ENCODE measurements around the gene AGPAT2.

The AGPAT2 gene

GRCh38 chr9:136648751-136649150 lies 38.5 kb downstream of the AGPAT2 start:
- no peak overlapping the region for H3K4me3 ChIP-seq (ENCODE audit: low read depth, low read length)
- no peak for TF ChIP-seq CTCF (IDR thresholded peaks at IDR 0.05; ENCODE audit: insufficient read depth, low read depth, low read length, missing control alignments)
- no peak for DNase-seq (ENCODE audit: low read depth)

DNA sequence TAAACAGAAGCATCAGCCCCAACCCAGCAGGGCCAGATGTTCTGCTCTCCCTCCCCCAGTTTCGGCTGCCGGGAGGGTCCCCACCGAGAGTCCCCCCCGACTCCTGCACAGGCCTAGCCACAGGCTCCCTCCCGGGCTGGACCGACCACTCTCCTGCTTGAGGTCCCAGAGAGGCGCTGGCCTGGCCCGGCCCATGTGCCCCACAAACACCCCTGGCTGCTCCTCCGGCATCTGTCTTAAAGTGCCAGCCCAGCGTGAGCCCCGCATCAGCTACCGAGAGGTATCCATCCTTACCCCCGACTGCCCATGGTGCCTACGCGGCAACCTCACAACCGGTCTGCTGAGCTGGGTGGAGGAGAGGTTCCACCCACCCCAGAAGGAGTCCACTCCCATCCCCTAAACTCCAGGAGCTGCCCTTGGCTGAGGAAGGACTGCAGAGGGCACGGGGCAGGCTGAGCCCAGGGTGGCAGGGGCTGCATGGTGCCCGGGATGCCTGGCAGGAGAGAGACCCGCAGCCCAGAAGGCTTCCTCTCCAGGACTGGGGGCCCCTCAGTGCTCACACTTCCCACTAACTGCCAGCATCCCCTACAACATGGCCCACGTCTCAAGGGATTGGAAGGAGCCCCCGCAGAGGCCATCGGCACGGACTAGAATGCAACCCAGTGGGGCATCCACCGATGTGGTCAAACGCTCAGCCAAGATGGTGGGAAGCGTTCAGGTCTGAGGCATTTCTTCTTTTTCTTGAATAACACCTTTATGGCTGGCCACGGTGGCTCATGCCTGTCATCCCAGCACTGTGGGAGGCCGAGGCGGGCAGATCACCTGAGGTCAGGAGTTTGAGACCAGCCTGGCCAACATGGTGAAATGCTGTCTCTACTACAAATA lies 40.2 kb downstream of the AGPAT2 start:
- no peak for TF ChIP-seq CTCF (IDR thresholded peaks at IDR 0.05; ENCODE audit: insufficient read depth, low read depth, low read length, missing control alignments)
- peak overlapping the region; percentile 50 for H3K4me3 ChIP-seq (ENCODE audit: low read depth, low read length)
- DNase-seq (ENCODE audit: low read depth): no peak

GRCh38 chr9:136645903-136646754 lies 41.1 kb downstream of the AGPAT2 start:
- TF ChIP-seq CTCF (IDR thresholded peaks at IDR 0.05; ENCODE audit: insufficient read depth, low read depth, low read length, missing control alignments): peak; percentile 2
- DNase-seq (ENCODE audit: low read depth): no peak
- H3K4me3 ChIP-seq (ENCODE audit: low read depth, low read length): peak overlapping the region; percentile 50

- H3K4me3 ChIP-seq (ENCODE audit: low read depth, low read length): peak overlapping the region; percentile 50
- DNase-seq (ENCODE audit: low read depth): no peak
- TF ChIP-seq CTCF (IDR thresholded peaks at IDR 0.05; ENCODE audit: insufficient read depth, low read depth, low read length, missing control alignments): no peak
Observed at GRCh38 chr9:136645352-136645902, 41.8 kb downstream of the AGPAT2 start.

- DNase-seq (ENCODE audit: low read depth): peak; percentile 66
- H3K4me3 ChIP-seq (ENCODE audit: low read depth, low read length): peak overlapping the region; percentile 50; the same call in 1 of the 2 replicates
- TF ChIP-seq CTCF (IDR thresholded peaks at IDR 0.05; ENCODE audit: insufficient read depth, low read depth, low read length, missing control alignments): peak; percentile 86
Observed at GRCh38 chr9:136644593-136645351, 42.5 kb downstream of the AGPAT2 start.

DNA sequence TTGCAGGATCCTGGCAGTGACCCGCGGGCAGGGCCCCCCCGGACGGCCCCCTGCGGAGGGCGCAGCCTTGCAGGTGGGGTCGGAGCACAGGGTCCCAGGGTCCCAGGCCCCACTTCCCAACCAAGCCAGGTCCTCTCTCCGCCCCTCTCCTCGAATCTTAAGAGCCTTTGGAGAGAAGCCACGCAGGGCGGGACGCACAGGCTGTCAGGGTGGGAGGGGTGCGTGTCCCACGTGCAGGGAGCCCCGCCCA lies 43.0 kb downstream of the AGPAT2 start:
- no peak for DNase-seq (ENCODE audit: low read depth)
- no peak for TF ChIP-seq CTCF (IDR thresholded peaks at IDR 0.05; ENCODE audit: insufficient read depth, low read depth, low read length, missing control alignments)
- H3K4me3 ChIP-seq (ENCODE audit: low read depth, low read length): no peak overlapping the region

Data from GM12865 (cell line).